Measurements from ENCODE around the gene PHF2. TPM values are rescaled to one million over a fixed set of nuclear protein-coding genes. Genes with fewer than 3 reads are reported as not detected.

The PHF2 gene
- total RNA-seq, 2 donors from 2014 or later = 24.7 to 29.3 TPM

DNA sequence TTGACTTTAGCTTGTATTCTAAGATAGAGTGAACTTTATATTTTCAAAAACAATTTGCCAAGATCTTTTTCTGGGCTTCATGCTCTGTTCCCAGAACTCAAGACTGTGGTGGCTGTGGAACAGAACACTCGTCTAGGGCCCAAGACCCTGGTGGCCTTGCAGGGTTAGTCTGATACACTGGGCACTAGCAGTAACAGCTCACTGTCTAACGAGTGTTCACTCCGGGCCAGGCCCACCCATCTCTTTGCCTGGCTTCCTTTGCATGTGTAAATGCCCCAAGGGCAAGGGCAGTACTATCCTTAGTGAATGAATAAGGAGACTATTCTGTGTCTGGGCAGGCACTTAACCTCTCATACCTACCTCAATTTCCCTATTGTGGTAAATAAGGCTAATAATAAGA lies 47.4 kb downstream of the PHF2 start:
- Histone ChIP-seq H3K4me1 (peaks cover 0 to 25% of the 10 kb centered on the region in 2 donors), H3K27ac (no peak overlapping the region), H3K4me3 (no peak overlapping the region), H3K9me3 (peaks cover 0 to 13% of the 10 kb centered on the region in 2 donors), H3K27me3 (no peaks in the 10 kb centered on the region), H3K36me3 (no peaks in the 10 kb centered on the region)
- peak; percentile 30 for DNase-seq (ENCODE audit: low spot score)
- TF ChIP-seq, protein P1, sequence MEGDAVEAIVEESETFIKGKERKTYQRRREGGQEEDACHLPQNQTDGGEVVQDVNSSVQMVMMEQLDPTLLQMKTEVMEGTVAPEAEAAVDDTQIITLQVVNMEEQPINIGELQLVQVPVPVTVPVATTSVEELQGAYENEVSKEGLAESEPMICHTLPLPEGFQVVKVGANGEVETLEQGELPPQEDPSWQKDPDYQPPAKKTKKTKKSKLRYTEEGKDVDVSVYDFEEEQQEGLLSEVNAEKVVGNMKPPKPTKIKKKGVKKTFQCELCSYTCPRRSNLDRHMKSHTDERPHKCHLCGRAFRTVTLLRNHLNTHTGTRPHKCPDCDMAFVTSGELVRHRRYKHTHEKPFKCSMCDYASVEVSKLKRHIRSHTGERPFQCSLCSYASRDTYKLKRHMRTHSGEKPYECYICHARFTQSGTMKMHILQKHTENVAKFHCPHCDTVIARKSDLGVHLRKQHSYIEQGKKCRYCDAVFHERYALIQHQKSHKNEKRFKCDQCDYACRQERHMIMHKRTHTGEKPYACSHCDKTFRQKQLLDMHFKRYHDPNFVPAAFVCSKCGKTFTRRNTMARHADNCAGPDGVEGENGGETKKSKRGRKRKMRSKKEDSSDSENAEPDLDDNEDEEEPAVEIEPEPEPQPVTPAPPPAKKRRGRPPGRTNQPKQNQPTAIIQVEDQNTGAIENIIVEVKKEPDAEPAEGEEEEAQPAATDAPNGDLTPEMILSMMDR (IDR thresholded peaks at IDR 0.05) = no peak

- Histone ChIP-seq H3K4me1 (peaks cover 0 to 21% of the 10 kb centered on the region in 2 donors), H3K4me3 (no peak overlapping the region), H3K36me3 (no peaks in the 10 kb centered on the region), H3K9me3 (peaks cover 0 to 13% of the 10 kb centered on the region in 2 donors), H3K27ac (no peak overlapping the region), H3K27me3 (no peaks in the 10 kb centered on the region)
- DNase-seq (ENCODE audit: low spot score) = no peak
- TF ChIP-seq, protein P1 (IDR thresholded peaks at IDR 0.05) = no peak
These were observed 48.0 kb downstream of the PHF2 start for GRCh38 chr9:93624431-93624834.

GRCh38 chr9:93624977-93625376 lies 48.6 kb downstream of the PHF2 start:
- no peaks in the 10 kb centered on the region for H3K27me3 ChIP-seq
- no peak overlapping the region for H3K27ac ChIP-seq
- peaks cover 0 to 13% of the 10 kb centered on the region in 2 donors for H3K9me3 ChIP-seq
- H3K4me1 ChIP-seq = peaks cover 0 to 19% of the 10 kb centered on the region in 2 donors
- H3K36me3 ChIP-seq = no peaks in the 10 kb centered on the region
- no peak for DNase-seq (ENCODE audit: low spot score)
- TF ChIP-seq, protein P1 (IDR thresholded peaks at IDR 0.05) = no peak
- no peak overlapping the region for H3K4me3 ChIP-seq

DNA sequence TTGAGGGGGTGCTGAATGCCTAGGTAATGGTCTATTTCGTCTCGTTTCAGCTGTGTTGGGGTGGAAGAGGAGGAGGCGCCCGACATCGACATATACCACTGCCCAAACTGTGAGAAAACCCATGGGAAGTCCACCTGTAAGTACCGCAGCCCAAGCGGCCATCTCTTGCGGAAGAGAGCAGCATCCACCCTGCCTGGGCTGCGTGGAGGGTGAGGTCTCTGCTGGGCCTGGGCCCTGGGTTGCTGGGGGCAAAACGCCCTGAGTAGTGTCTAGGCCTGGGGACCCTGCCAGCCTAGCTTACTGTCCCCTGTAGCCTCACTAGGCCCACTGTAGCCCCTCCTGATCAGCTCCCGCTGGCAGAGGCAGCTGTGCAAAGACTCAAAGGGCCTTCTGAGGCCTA lies 53.5 kb downstream of the PHF2 start:
- peaks cover 0 to 13% of the 10 kb centered on the region in 2 donors for H3K9me3 ChIP-seq
- no peak overlapping the region for H3K4me3 ChIP-seq
- H3K27ac ChIP-seq = no peak overlapping the region
- DNase-seq (ENCODE audit: low spot score) = no peak
- TF ChIP-seq, protein P1 (IDR thresholded peaks at IDR 0.05) = no peak
- H3K4me1 ChIP-seq = no peaks in the 10 kb centered on the region
- H3K27me3 ChIP-seq = no peaks in the 10 kb centered on the region
- peaks cover 34% of the 10 kb centered on the region for H3K36me3 ChIP-seq

DNA sequence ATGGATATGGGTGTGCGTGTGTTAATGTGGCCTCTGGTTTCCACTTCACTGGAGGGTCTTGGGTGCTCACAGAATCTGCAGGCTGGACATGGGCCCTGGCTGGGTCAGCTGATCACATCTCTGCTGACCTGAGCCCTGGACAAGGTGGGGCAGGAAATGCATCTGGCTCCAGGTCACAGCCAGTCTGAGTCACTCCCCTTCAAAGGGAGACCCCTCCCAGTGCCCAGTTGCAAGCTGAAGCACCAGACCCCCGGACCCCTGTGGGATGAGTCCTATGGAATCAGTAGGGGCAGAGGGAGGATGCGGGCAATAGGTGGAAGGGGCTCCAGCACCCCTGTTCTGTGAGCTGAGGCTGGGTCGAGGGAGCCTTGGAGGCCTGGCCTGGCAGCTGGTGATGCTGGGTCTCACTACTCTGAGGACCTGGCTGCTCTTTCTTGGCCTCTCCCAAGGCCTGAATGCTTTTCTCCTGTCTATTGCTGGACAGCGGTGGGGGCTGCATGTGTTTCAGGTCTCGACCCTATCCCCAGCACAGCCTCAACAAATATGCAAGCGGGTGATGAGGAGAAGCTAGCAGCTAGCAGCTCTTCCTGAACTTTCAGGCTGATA lies 54.5 kb downstream of the PHF2 start:
- Histone ChIP-seq H3K27ac (no peak overlapping the region), H3K4me3 (no peak overlapping the region), H3K27me3 (no peaks in the 10 kb centered on the region), H3K4me1 (no peaks in the 10 kb centered on the region), H3K9me3 (peaks cover 0 to 13% of the 10 kb centered on the region in 2 donors), H3K36me3 (peaks cover 35% of the 10 kb centered on the region)
- TF ChIP-seq, protein P1 (IDR thresholded peaks at IDR 0.05) = no peak
- DNase-seq (ENCODE audit: low spot score) = peak; percentile 38
